BLaER1 treated with 17β-estradiol and CSF1 and Interleukin-3, amounts not matched to agents 10 nM and 100 nM (cell line): Measurements from ENCODE around the gene DFFA.
"Not testable (repeated sequence)": the region's sequence is repeated elsewhere in the genome, so short reads cannot be mapped to it uniquely, and the experiment has no call there.

Experiments
- H3K27ac ChIP-seq, 11 experiments: shearing (Covaris generic); formaldehyde crosslinking; 2 replicates each; pipeline ENCODE4 v1.8.1; 2022
- H3K27me3 ChIP-seq, 11 experiments: shearing (Covaris generic); formaldehyde crosslinking; 2 replicates each; pipeline ENCODE4 v1.8.1; 2022
- H3K36me3 ChIP-seq, 11 experiments: shearing (Covaris generic); formaldehyde crosslinking; 2 replicates each; pipeline ENCODE4 v1.8.1; 2022
- H3K4me1 ChIP-seq, 10 experiments: shearing (Covaris generic); formaldehyde crosslinking; 2 replicates each; pipeline ENCODE4 v1.8.1; 2022
- H3K4me2 ChIP-seq, 11 experiments: shearing (Covaris generic); formaldehyde crosslinking; 2 replicates each; pipeline ENCODE4 v1.8.1; 2022
- H3K4me3 ChIP-seq, 10 experiments: shearing (Covaris generic); formaldehyde crosslinking; 2 replicates each; pipeline ENCODE4 v1.8.1; 2022
- H3K9ac ChIP-seq, 11 experiments: shearing (Covaris generic); formaldehyde crosslinking; 2 replicates each; pipeline ENCODE4 v1.8.1; 2022
- H3K9me3 ChIP-seq, 11 experiments: shearing (Covaris generic); formaldehyde crosslinking; replicated peaks in 1 of 11; 2 replicates each; pipeline ENCODE4 v1.8.1; 2022
- H4K20me1 ChIP-seq, 11 experiments: shearing (Covaris generic); formaldehyde crosslinking; 2 replicates each; pipeline ENCODE4 v1.8.1; 2022
- Cebpa-rat ChIP-seq, 11 experiments: shearing (Covaris generic); IDR thresholded peaks; 2 replicates each; pipeline ENCODE4 v1.8.1; 2022

Gene DFFA

GRCh38 chr1:10509809-10510509 is 37.6 kb upstream of the DFFA start:
- no peaks in the 10 kb centered on the region; a peak in 1 of 22 replicates for H3K36me3 ChIP-seq
- H3K4me3 ChIP-seq = peak overlapping the region in 2 of 10 experiments; percentile 9 to 48; a peak in 2 of 20 replicates
- H3K4me2 ChIP-seq = peak overlapping the region; percentile 71 to 94 (median 88)
- peaks cover 53 to 79% (median 74%) of the 10 kb centered on the region in 10 experiments for H3K4me1 ChIP-seq
- peaks cover 43 to 100% (median 88%) of the 10 kb centered on the region in 11 experiments; a peak in 21 of 22 replicates for H4K20me1 ChIP-seq
- no peak for TF ChIP-seq Cebpa-rat (IDR thresholded peaks at IDR 0.05)
- peak overlapping the region in 7 of 11 experiments; percentile 3 to 73 (median 65); a peak in 9 of 22 replicates for H3K9ac ChIP-seq
- H3K9me3 ChIP-seq = no peaks in the 10 kb centered on the region
- H3K27me3 ChIP-seq = no peaks in the 10 kb centered on the region
- peak overlapping the region in 9 of 11 experiments; percentile 70 to 86 (median 82); a peak in 14 of 22 replicates for H3K27ac ChIP-seq

GRCh38 chr1:10508511-10508951 is 36.2 kb upstream of the DFFA start:
- Histone ChIP-seq H3K27ac (peak overlapping the region in 2 of 11 experiments; percentile 1 to 8; a peak in 2 of 22 replicates), H3K4me3 (no peak overlapping the region)

GRCh38 chr1:10507111-10507879 is 35.0 kb upstream of the DFFA start:
- H3K9me3 ChIP-seq = no peaks in the 10 kb centered on the region
- no peak overlapping the region for H3K4me3 ChIP-seq
- TF ChIP-seq Cebpa-rat (IDR thresholded peaks at IDR 0.05) = peak in 2 of 11 experiments; percentile 32 to 46; a peak in 3 of 22 replicates
- H3K9ac ChIP-seq = no peak overlapping the region
- no peaks in the 10 kb centered on the region for H3K27me3 ChIP-seq
- peaks cover 48 to 100% (median 92%) of the 10 kb centered on the region in 11 experiments for H4K20me1 ChIP-seq
- H3K4me2 ChIP-seq = peak overlapping the region in 8 of 11 experiments; percentile 33 to 93 (median 79); a peak in 13 of 22 replicates
- H3K27ac ChIP-seq = no peak overlapping the region
- peaks cover 29 to 56% (median 51%) of the 10 kb centered on the region in 10 experiments for H3K4me1 ChIP-seq
- no peaks in the 10 kb centered on the region; a peak in 1 of 22 replicates for H3K36me3 ChIP-seq

More at GRCh38 chr1:10508511-10508951, 36.2 kb upstream of the DFFA start:
- H3K9ac ChIP-seq = peak overlapping the region in 1 of 11 experiments; percentile 15; a peak in 1 of 22 replicates
- no peaks in the 10 kb centered on the region for H3K9me3 ChIP-seq
- TF ChIP-seq Cebpa-rat (IDR thresholded peaks at IDR 0.05) = no peak
- H3K4me2 ChIP-seq = peak overlapping the region in 10 of 11 experiments; percentile 20 to 93 (median 70); a peak in 17 of 22 replicates
- H3K36me3 ChIP-seq = no peaks in the 10 kb centered on the region; a peak in 1 of 22 replicates
- H3K27me3 ChIP-seq = no peaks in the 10 kb centered on the region
- H3K4me1 ChIP-seq = peaks cover 42 to 66% (median 63%) of the 10 kb centered on the region in 10 experiments
- peaks cover 40 to 100% (median 84%) of the 10 kb centered on the region in 11 experiments for H4K20me1 ChIP-seq

- no peaks in the 10 kb centered on the region for H3K9me3 ChIP-seq
- H3K4me2 ChIP-seq = no peak overlapping the region
- H3K4me1 ChIP-seq = peaks cover 23 to 49% (median 45%) of the 10 kb centered on the region in 10 experiments
- TF ChIP-seq Cebpa-rat (IDR thresholded peaks at IDR 0.05) = no peak
- no peak overlapping the region for H3K9ac ChIP-seq
- H3K4me3 ChIP-seq = no peak overlapping the region
- H3K36me3 ChIP-seq = no peaks in the 10 kb centered on the region; a peak in 1 of 22 replicates
- no peaks in the 10 kb centered on the region for H3K27me3 ChIP-seq
- H3K27ac ChIP-seq = no peak overlapping the region
- peaks cover 55 to 100% (median 96%) of the 10 kb centered on the region in 11 experiments for H4K20me1 ChIP-seq
Observed at GRCh38 chr1:10506677-10507047, 34.3 kb upstream of the DFFA start.

GRCh38 chr1:10506046-10506676 is 33.8 kb upstream of the DFFA start:
- H3K36me3 ChIP-seq, H3K9ac ChIP-seq, H3K4me3 ChIP-seq, H3K27ac ChIP-seq, H3K4me2 ChIP-seq, H3K27me3 ChIP-seq, H3K9me3 ChIP-seq: not testable (repeated sequence)
- H3K4me1 ChIP-seq = peaks cover 18 to 44% (median 40%) of the 10 kb centered on the region in 10 experiments
- H4K20me1 ChIP-seq = peaks cover 57 to 100% (median 94%) of the 10 kb centered on the region in 11 experiments

- H3K27ac ChIP-seq = no peak overlapping the region
- peaks cover 57 to 100% (median 87%) of the 10 kb centered on the region in 11 experiments for H4K20me1 ChIP-seq
- peaks cover 0 to 5% (median 0%) of the 10 kb centered on the region in 11 experiments; a peak in 2 of 22 replicates for H3K36me3 ChIP-seq
- no peak overlapping the region for H3K4me2 ChIP-seq
- no peak overlapping the region for H3K9ac ChIP-seq
- TF ChIP-seq Cebpa-rat (IDR thresholded peaks at IDR 0.05) = no peak
- H3K27me3 ChIP-seq = no peaks in the 10 kb centered on the region
- H3K9me3 ChIP-seq = no peaks in the 10 kb centered on the region
- H3K4me1 ChIP-seq = peaks cover 0 to 29% (median 22%) of the 10 kb centered on the region in 10 experiments; a peak in 17 of 20 replicates
- H3K4me3 ChIP-seq = no peak overlapping the region
Observed at GRCh38 chr1:10504249-10504648, 31.9 kb upstream of the DFFA start.

- no peaks in the 10 kb centered on the region for H3K9me3 ChIP-seq
- H4K20me1 ChIP-seq = peaks cover 64 to 100% (median 94%) of the 10 kb centered on the region in 11 experiments
- peak overlapping the region in 1 of 11 experiments; percentile 20; a peak in 1 of 22 replicates for H3K9ac ChIP-seq
- no peak overlapping the region for H3K4me3 ChIP-seq
- no peak for TF ChIP-seq Cebpa-rat (IDR thresholded peaks at IDR 0.05)
- no peak overlapping the region for H3K27ac ChIP-seq
- H3K4me1 ChIP-seq = peaks cover 0 to 8% (median 2%) of the 10 kb centered on the region in 10 experiments; a peak in 9 of 20 replicates
- H3K27me3 ChIP-seq = no peaks in the 10 kb centered on the region
- peaks cover 0 to 18% (median 10%) of the 10 kb centered on the region in 11 experiments; a peak in 13 of 22 replicates for H3K36me3 ChIP-seq
- H3K4me2 ChIP-seq = no peak overlapping the region
Observed at GRCh38 chr1:10502206-10502605, 29.9 kb upstream of the DFFA start.

GRCh38 chr1:10498231-10498630 is 25.9 kb upstream of the DFFA start:
- no peak overlapping the region for H3K4me3 ChIP-seq
- no peak overlapping the region for H3K27ac ChIP-seq
- no peak overlapping the region for H3K4me2 ChIP-seq
- no peak for TF ChIP-seq Cebpa-rat (IDR thresholded peaks at IDR 0.05)
- H3K9ac ChIP-seq = peak overlapping the region in 2 of 11 experiments; percentile 9 to 17; a peak in 3 of 22 replicates
- peaks cover 14 to 26% (median 23%) of the 10 kb centered on the region in 10 experiments for H3K4me1 ChIP-seq
- H3K9me3 ChIP-seq = no peaks in the 10 kb centered on the region
- H4K20me1 ChIP-seq = peaks cover 45 to 99% (median 86%) of the 10 kb centered on the region in 11 experiments; a peak in 20 of 22 replicates
- H3K27me3 ChIP-seq = no peaks in the 10 kb centered on the region
- peaks cover 7 to 36% (median 23%) of the 10 kb centered on the region in 11 experiments; a peak in 19 of 22 replicates for H3K36me3 ChIP-seq
